BE2C (cell line): ENCODE results near the gene RXRB.
A peak's percentile ranks its signal among the peaks of the same experiment; 100 is the strongest.

Experiments used
- DNase-seq: peaks from one replicate; pipeline ENCODE4 v3.0.0-alpha.2; 2020
- H3K27me3 ChIP-seq: fragments of 250-450 bp; sonication (Bioruptor Pico); 2 replicates; pipeline ENCODE4 v1.5.1; 2020; ENCODE audit warnings: mild to moderate bottlenecking
- H3K36me3 ChIP-seq: fragments of 250-450 bp; sonication (Bioruptor Pico); 2 replicates; pipeline ENCODE4 v1.5.1; 2020; ENCODE audit warnings: mild to moderate bottlenecking
- H3K4me1 ChIP-seq: fragments of 250-450 bp; sonication (Bioruptor Pico); 2 replicates; pipeline ENCODE4 v1.5.1; 2020
- H3K4me3 ChIP-seq: 2 replicates; pipeline ENCODE4 v1.5.1; 2011; ENCODE audit warnings: low read depth, low read length
- H3K9me3 ChIP-seq: fragments of 250-450 bp; sonication (Bioruptor Pico); 2 replicates; pipeline ENCODE4 v1.5.1; 2020
- TF ChIP-seq, protein P1 (sequence below): IDR thresholded peaks from 2 replicates; pipeline ENCODE4 v1.5.1; 2012; ENCODE audit warnings: mild to moderate bottlenecking, low read depth, low read length

RXRB gene

GRCh38 chr6:33198853-33199436 is 1.5 kb downstream of the RXRB start:
- Histone ChIP-seq H3K9me3 (no peaks in the 10 kb centered on the region), H3K4me1 (no peaks in the 10 kb centered on the region), H3K27me3 (no peaks in the 10 kb centered on the region), H3K36me3 (peaks cover 42% of the 10 kb centered on the region), H3K4me3 (peak overlapping the region; percentile 81)
- TF ChIP-seq, protein P1, sequence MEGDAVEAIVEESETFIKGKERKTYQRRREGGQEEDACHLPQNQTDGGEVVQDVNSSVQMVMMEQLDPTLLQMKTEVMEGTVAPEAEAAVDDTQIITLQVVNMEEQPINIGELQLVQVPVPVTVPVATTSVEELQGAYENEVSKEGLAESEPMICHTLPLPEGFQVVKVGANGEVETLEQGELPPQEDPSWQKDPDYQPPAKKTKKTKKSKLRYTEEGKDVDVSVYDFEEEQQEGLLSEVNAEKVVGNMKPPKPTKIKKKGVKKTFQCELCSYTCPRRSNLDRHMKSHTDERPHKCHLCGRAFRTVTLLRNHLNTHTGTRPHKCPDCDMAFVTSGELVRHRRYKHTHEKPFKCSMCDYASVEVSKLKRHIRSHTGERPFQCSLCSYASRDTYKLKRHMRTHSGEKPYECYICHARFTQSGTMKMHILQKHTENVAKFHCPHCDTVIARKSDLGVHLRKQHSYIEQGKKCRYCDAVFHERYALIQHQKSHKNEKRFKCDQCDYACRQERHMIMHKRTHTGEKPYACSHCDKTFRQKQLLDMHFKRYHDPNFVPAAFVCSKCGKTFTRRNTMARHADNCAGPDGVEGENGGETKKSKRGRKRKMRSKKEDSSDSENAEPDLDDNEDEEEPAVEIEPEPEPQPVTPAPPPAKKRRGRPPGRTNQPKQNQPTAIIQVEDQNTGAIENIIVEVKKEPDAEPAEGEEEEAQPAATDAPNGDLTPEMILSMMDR: no peak
- no peak for DNase-seq

GRCh38 chr6:33198159-33198852 is 2.2 kb downstream of the RXRB start:
- H3K4me3 ChIP-seq: no peak overlapping the region
- no peaks in the 10 kb centered on the region for H3K4me1 ChIP-seq
- TF ChIP-seq, protein P1: no peak
- H3K36me3 ChIP-seq: peaks cover 36% of the 10 kb centered on the region
- no peaks in the 10 kb centered on the region for H3K9me3 ChIP-seq
- no peak for DNase-seq
- H3K27me3 ChIP-seq: no peaks in the 10 kb centered on the region

DNA sequence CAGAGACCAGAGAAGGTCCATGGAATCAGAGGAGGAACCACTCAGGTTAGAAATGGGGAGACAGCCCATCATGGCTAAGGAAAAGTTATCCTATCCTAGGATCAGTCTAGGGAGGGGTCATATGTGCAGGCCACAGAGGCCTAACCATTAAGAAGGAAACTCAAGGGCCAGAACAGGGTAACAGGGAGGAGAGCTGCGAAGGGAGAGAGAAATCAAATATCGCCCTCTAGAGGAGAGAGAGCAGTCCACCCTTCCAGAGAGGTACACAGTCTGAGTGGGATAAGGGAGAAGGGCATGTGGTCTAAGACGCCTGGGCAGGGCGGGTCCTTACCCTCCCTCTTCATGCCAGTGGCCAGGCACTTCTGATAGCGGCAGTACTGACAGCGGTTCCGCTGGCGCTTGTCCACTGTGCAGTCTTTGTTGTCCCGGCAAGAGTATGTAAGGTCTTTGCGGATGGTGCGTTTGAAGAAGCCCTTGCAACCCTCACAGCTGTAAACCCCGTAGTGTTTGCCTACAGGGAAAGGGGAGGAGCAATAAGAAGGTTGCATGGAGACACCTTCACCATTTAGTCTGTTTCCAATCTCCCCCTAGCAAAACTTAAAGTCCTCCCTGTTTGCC is 2.9 kb downstream of the RXRB start:
- no peaks in the 10 kb centered on the region for H3K9me3 ChIP-seq
- TF ChIP-seq, protein P1: peak; percentile 86
- H3K4me1 ChIP-seq: no peaks in the 10 kb centered on the region
- H3K36me3 ChIP-seq: peaks cover 28% of the 10 kb centered on the region
- DNase-seq: peak; percentile 55
- no peak overlapping the region for H3K4me3 ChIP-seq
- H3K27me3 ChIP-seq: peaks cover 6% of the 10 kb centered on the region; the same call in 1 of the 2 replicates

GRCh38 chr6:33195304-33196165 is 4.9 kb downstream of the RXRB start:
- TF ChIP-seq, protein P1: no peak
- H3K4me1 ChIP-seq: peaks cover 6% of the 10 kb centered on the region
- H3K27me3 ChIP-seq: peaks cover 11% of the 10 kb centered on the region
- no peak overlapping the region for H3K4me3 ChIP-seq
- DNase-seq: no peak
- peaks cover 21% of the 10 kb centered on the region for H3K36me3 ChIP-seq
- H3K9me3 ChIP-seq: no peaks in the 10 kb centered on the region

DNA sequence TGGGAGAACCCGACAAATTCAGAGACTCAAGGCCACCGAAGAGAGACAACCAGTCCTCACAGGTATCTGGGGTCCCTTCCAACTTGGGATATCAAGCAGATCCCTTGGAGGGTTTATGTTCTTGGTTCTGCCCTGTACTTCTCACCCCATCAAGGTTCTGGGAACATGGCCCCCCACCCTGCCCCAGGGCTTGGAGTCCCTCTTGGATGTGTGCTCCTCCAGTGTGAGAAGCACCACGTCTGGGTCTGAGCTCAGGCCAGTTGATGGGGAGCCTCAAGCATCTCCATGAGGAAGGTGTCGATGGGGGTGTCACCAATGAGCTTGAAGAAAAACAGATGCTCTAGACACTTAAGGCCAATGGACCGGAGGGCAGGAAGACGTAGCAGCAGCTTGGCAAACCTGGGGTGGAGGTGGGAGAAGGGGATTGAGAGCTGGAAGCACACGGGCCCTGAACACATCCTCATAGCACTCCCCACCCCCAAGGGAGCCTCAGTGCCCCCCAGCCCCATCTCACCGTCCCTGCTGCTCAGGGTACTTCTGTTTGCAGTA is 6.0 kb downstream of the RXRB start:
- H3K9me3 ChIP-seq: no peaks in the 10 kb centered on the region
- no peak overlapping the region for H3K4me3 ChIP-seq
- DNase-seq: no peak
- TF ChIP-seq, protein P1: no peak
- peaks cover 11% of the 10 kb centered on the region for H3K27me3 ChIP-seq
- peaks cover 21% of the 10 kb centered on the region for H3K36me3 ChIP-seq
- H3K4me1 ChIP-seq: peaks cover 6% of the 10 kb centered on the region
